ENCODE data around the gene NHLH1.

The NHLH1 gene

GRCh38 chr1:160419838-160420169, 52.9 kb downstream of the NHLH1 start:
- H3K4me3 ChIP-seq (ENCODE audit: low read depth, low read length) = no peak overlapping the region
- TF ChIP-seq CTCF (IDR thresholded peaks at IDR 0.05; ENCODE audit: low read depth, low read length) = no peak

DNA sequence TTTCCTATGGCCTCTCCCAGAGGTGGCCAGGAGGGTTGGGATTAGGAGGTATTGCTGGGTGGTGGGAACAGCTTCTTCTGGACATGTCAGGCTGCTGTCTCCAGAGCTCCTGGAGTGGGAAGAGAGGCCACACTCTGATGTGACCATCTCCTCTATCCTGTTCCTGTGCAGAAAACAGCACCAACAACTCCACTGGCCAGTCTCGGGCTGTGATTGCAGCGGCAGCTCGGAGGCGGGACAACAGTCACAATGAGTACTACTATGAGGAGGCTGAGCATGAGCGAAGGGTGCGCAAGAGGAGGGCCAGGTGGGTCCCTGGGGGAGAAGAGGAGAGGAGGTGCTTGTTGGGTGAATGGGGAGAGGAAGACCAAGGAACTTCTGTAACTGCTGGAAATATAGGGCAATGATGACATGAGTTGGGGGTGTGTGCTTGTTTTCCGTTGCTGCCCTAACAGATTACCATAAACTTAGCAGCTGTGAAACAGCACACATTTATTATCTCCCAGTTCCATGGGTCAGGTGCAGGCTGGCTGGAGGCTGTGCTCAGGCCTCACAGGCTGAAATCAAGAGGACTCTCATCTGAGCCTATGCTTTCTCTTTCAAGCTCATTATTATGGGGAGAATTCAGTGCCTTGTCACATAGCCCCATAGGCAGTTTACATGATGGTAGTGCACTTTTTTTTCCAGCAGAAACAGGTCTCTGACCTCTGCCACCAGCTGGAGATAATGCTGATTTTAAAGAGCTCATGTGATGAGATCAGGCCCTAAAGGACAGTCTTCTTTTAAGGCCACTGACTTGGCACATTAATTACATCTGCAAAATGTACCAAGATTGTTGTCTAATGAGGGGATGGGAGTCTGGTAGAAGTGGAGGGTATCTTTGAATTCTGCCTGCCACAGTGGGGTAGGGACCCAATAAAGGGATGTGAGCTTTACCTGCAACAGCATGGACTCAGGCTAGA, 54.3 kb downstream of the NHLH1 start:
- H3K4me3 ChIP-seq (ENCODE audit: low read depth, low read length) = no peak overlapping the region
- no peak for TF ChIP-seq CTCF (IDR thresholded peaks at IDR 0.05; ENCODE audit: low read depth, low read length)

DNA sequence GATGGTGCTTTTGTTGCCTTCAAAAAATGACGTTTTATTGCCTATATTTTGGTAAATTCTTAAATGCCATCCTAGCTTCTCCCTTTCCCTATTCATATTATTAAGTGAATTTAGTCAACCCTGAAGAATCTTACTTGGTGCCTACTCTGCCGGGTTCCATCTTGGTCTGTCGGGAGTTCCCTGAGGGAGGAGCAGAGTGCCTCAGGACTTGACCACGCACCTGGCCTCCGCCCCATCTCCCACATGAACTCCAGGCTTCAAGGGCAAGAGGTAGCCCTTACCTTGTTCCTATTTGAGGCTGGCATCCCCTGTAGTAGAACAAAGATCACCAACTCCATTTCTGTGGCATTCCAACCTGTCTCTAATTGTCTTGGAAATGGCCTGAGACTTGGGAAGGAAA, 55.0 kb downstream of the NHLH1 start:
- no peak overlapping the region for H3K4me3 ChIP-seq (ENCODE audit: low read depth, low read length)
- TF ChIP-seq CTCF (IDR thresholded peaks at IDR 0.05; ENCODE audit: low read depth, low read length) = no peak

All from WI38 (cell line).